ENCODE results near the gene MOK. TPM values are rescaled to one million over a fixed set of nuclear protein-coding genes. Genes with fewer than 3 reads are reported as not detected.

The MOK gene
- total RNA-seq, 3 donors from 2014 or later (not counting 1 experiment from before 2014, with no cell fraction given), result 3.9 to 6.5 (median 4.7) TPM

DNA sequence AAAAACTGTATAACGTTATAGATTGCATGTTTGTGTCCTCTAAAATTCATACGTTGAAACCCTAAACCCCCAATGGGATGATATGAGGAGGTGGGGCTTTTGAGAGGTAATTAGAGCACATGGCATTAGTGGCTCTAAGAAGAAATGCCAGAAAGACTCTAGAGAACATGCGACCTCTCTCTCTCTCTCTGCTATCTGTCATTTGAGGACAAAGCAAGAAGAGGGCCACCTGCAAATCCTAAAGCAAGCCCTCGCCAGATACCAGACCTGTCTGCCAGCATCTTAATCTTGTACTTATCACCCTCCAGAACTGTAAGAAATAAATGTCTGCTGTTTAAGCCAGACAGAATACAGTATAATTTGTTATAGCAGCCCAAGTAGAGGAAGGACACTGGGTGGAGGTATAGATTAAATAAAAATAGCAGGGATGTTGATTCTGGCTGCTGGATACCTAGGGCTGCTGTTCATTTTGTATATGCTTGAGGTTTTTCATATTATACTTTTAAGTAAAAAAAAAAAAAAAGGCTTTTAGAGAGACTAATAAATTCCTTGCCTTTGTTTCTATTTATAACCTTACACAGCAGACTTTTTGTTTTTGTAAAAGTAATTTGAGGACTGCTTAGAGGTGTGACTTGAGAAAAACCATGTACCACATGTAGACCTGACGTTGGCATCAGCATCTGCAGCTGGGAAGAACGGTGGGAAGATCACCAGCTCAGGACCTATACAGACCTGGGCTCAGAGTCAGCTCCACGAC, 26.9 kb downstream of the MOK start:
- Mint-ChIP-seq H3K4me1 (no peaks in the 10 kb centered on the region), H3K36me3 (no peaks in the 10 kb centered on the region), H3K27ac (no peak overlapping the region), H3K9me3 (no peaks in the 10 kb centered on the region), H3K27me3 (ENCODE audit: low read depth in 2 of 2) (no peaks in the 10 kb centered on the region), H3K4me3 (no peak overlapping the region)
- Histone ChIP-seq H3K27me3 (ENCODE audit: control insufficient read depth, insufficient read depth, low read length) (no peaks in the 10 kb centered on the region), H3K36me3 (ENCODE audit: control insufficient read depth, insufficient read depth, low read length) (no peaks in the 10 kb centered on the region), H3K9me3 (ENCODE audit: control insufficient read depth, insufficient read depth, low read length) (no peaks in the 10 kb centered on the region), H3K4me3 (ENCODE audit: low read length) (no peak overlapping the region), H3K27ac (ENCODE audit: low read length) (no peak overlapping the region), H3K4me1 (ENCODE audit: control insufficient read depth, insufficient read depth, low read length) (no peaks in the 10 kb centered on the region)
- WGBS (ENCODE audit: insufficient coverage), result 90% methylated on average over 6 of the region's 7 CpGs
- ATAC-seq (no peak), DNase-seq (no peak)
- TF ChIP-seq, protein P1, sequence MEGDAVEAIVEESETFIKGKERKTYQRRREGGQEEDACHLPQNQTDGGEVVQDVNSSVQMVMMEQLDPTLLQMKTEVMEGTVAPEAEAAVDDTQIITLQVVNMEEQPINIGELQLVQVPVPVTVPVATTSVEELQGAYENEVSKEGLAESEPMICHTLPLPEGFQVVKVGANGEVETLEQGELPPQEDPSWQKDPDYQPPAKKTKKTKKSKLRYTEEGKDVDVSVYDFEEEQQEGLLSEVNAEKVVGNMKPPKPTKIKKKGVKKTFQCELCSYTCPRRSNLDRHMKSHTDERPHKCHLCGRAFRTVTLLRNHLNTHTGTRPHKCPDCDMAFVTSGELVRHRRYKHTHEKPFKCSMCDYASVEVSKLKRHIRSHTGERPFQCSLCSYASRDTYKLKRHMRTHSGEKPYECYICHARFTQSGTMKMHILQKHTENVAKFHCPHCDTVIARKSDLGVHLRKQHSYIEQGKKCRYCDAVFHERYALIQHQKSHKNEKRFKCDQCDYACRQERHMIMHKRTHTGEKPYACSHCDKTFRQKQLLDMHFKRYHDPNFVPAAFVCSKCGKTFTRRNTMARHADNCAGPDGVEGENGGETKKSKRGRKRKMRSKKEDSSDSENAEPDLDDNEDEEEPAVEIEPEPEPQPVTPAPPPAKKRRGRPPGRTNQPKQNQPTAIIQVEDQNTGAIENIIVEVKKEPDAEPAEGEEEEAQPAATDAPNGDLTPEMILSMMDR (IDR thresholded peaks at IDR 0.05), result no peak
- intact Hi-C loops (cut with micrococcal nuclease), result no loop called here

DNA sequence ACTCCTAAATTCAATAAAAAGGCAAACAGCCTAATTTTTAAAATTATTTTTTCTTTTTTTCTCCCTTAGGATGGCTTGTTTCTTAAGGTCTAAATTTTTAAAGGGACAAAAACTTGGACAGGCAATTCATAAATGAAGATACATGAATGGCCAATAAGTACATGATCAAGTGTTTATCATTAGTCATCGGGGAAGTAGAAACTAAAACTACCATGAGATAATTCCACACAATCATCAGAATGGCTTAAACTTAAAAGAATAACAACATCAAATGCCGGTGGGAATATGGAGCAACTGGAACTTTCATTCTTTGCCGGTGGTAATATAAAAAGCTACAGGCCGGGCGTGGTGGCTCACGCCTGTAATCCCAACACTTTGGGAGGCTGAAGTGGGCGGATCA, 29.1 kb downstream of the MOK start:
- no peak for DNase-seq
- H3K27ac Mint-ChIP-seq, result no peak overlapping the region
- H3K4me3 Mint-ChIP-seq, result no peak overlapping the region
- TF ChIP-seq, protein P1 (IDR thresholded peaks at IDR 0.05), result no peak
- H3K27me3 ChIP-seq (ENCODE audit: control insufficient read depth, insufficient read depth, low read length), result no peaks in the 10 kb centered on the region
- H3K4me1 Mint-ChIP-seq, result no peaks in the 10 kb centered on the region
- H3K27ac ChIP-seq (ENCODE audit: low read length), result no peak overlapping the region
- H3K9me3 ChIP-seq (ENCODE audit: control insufficient read depth, insufficient read depth, low read length), result no peaks in the 10 kb centered on the region
- no peaks in the 10 kb centered on the region for H3K36me3 Mint-ChIP-seq
- no peaks in the 10 kb centered on the region for H3K9me3 Mint-ChIP-seq
- WGBS (ENCODE audit: insufficient coverage), result 94% methylated on average over 7 of the region's 7 CpGs
- no peak overlapping the region for H3K4me3 ChIP-seq (ENCODE audit: low read length)
- no peak for ATAC-seq
- H3K27me3 Mint-ChIP-seq (ENCODE audit: low read depth in 2 of 2), result no peaks in the 10 kb centered on the region
- H3K4me1 ChIP-seq (ENCODE audit: control insufficient read depth, insufficient read depth, low read length), result no peaks in the 10 kb centered on the region
- no peaks in the 10 kb centered on the region for H3K36me3 ChIP-seq (ENCODE audit: control insufficient read depth, insufficient read depth, low read length)
- intact Hi-C loops (cut with micrococcal nuclease), result no loop called here

DNA sequence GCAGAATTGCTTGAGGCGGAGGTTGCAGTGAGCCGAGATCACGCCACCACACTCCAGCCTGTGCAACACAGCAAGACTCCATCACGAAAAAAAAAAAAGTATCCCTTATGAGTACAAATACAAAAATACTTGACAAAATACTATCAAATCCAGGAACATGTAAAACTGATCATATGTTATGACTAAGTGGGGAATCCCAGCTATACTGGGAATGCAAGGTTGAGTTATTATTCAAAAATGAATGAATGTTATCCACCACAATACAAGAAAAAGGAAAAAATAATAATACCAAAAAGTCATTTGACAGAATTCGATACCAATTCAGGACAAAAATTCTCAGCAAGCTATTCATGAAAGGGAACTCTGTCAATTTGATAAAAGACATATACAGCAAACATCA, 32.6 kb downstream of the MOK start:
- intact Hi-C loops (cut with micrococcal nuclease), result no loop called here
- no peak for ATAC-seq

More for the DNA sequence above, 32.6 kb downstream of the MOK start:
- Histone ChIP-seq H3K4me3 (ENCODE audit: low read length) (no peak overlapping the region), H3K36me3 (ENCODE audit: control insufficient read depth, insufficient read depth, low read length) (no peaks in the 10 kb centered on the region), H3K9me3 (ENCODE audit: control insufficient read depth, insufficient read depth, low read length) (no peaks in the 10 kb centered on the region), H3K27ac (ENCODE audit: low read length) (no peak overlapping the region), H3K27me3 (ENCODE audit: control insufficient read depth, insufficient read depth, low read length) (no peaks in the 10 kb centered on the region), H3K4me1 (ENCODE audit: control insufficient read depth, insufficient read depth, low read length) (no peaks in the 10 kb centered on the region)
- Mint-ChIP-seq H3K9me3 (no peaks in the 10 kb centered on the region), H3K27me3 (ENCODE audit: low read depth in 2 of 2) (no peaks in the 10 kb centered on the region), H3K4me3 (no peak overlapping the region), H3K36me3 (no peaks in the 10 kb centered on the region), H3K4me1 (no peaks in the 10 kb centered on the region), H3K27ac (no peak overlapping the region)
- TF ChIP-seq, protein P1 (IDR thresholded peaks at IDR 0.05), result no peak
- 80% methylated on average over 5 of the region's 5 CpGs for WGBS (ENCODE audit: insufficient coverage)
- DNase-seq, result no peak

Data from natural killer cell (primary cell).